WTC11 (cell line): ENCODE measurements around the gene SPAG5. TPM values are rescaled to one million over a fixed set of nuclear protein-coding genes. Genes with fewer than 3 reads are reported as not detected.

Experiments used
- ATAC-seq: fragments of 200-7000 bp; cut with Tn5 transposase; 2 replicates; pipeline ENCODE4 v1.10.0; 2021; ENCODE audit warnings: mild to moderate bottlenecking, moderate library complexity
- CTCF ChIA-PET: fragments of 300-600 bp; sonication (Branson Sonifier 250); formaldehyde crosslinking; loops from one replicate; lab custom pipeline; 2021; ENCODE audit warnings: antibody characterized with exemption; lab: Charles Lee
- POLR2A ChIA-PET: fragments of 350-600 bp; sonication (Branson Sonifier 250); formaldehyde crosslinking; loops from one replicate; lab custom pipeline; 2021; ENCODE audit warnings: antibody characterized with exemption; lab: Charles Lee
- DNase-seq: peaks from one replicate; pipeline ENCODE4 v3.0.0; 2021; ENCODE audit warnings: low spot score
- H3K27ac Mint-ChIP-seq: 2 replicates; pipeline ENCODE4 v1.8.0; 2021; ENCODE audit warnings: mixed read lengths
- H3K27me3 Mint-ChIP-seq: 2 replicates; pipeline ENCODE4 v1.8.0; 2021; ENCODE audit warnings: low read depth, mild to moderate bottlenecking, moderate library complexity, mixed read lengths
- H3K36me3 Mint-ChIP-seq: 2 replicates; pipeline ENCODE4 v1.8.0; 2021; ENCODE audit warnings: mixed read lengths
- H3K4me1 Mint-ChIP-seq: 2 replicates; pipeline ENCODE4 v1.8.0; 2022; ENCODE audit warnings: mixed read lengths
- H3K4me3 Mint-ChIP-seq: 2 replicates; pipeline ENCODE4 v1.8.0; 2021; ENCODE audit warnings: mild to moderate bottlenecking, moderate library complexity, mixed read lengths
- H3K9me3 Mint-ChIP-seq: 2 replicates; pipeline ENCODE4 v1.8.0; 2021; ENCODE audit warnings: mixed read lengths
- ARID4B ChIP-seq: sonication (generic); formaldehyde crosslinking; IDR thresholded peaks from 2 replicates; pipeline ENCODE4 v1.8.0; 2023; ENCODE audit warnings: missing genetic modification reagents, mild to moderate bottlenecking, borderline replicate concordance
- ATF1 ChIP-seq: sonication (generic); formaldehyde crosslinking; IDR thresholded peaks from 2 replicates; pipeline ENCODE4 v1.8.1; 2023; ENCODE audit warnings: mild to moderate bottlenecking, moderate library complexity, missing genetic modification reagents
- CDX4 ChIP-seq: fragments of 250-450 bp; sonication (Bioruptor Pico); IDR thresholded peaks from 2 replicates; pipeline ENCODE4 v1.9.0; 2021; ENCODE audit warnings: moderate library complexity, mild to moderate bottlenecking, inconsistent platforms, borderline replicate concordance
- E2F1 ChIP-seq: sonication (generic); formaldehyde crosslinking; IDR thresholded peaks from 2 replicates; pipeline ENCODE4 v1.8.0; 2022; ENCODE audit warnings: mild to moderate bottlenecking, missing genetic modification reagents
- E2F4 ChIP-seq: sonication (generic); formaldehyde crosslinking; IDR thresholded peaks from 2 replicates; pipeline ENCODE4 v1.8.1; 2022; ENCODE audit warnings: low read depth, mild to moderate bottlenecking, moderate library complexity, missing genetic modification reagents, borderline replicate concordance
- FOXJ3 ChIP-seq: sonication (generic); formaldehyde crosslinking; IDR thresholded peaks from 2 replicates; pipeline ENCODE4 v1.9.0; 2021; ENCODE audit warnings: missing genetic modification reagents, mild to moderate bottlenecking, borderline replicate concordance
- HMGXB4 ChIP-seq: sonication (generic); formaldehyde crosslinking; IDR thresholded peaks from 2 replicates; pipeline ENCODE4 v1.8.1; 2023; ENCODE audit warnings: mild to moderate bottlenecking, moderate library complexity, missing genetic modification reagents
- USF1 ChIP-seq: sonication (generic); formaldehyde crosslinking; IDR thresholded peaks from 2 replicates; pipeline ENCODE4 v1.8.0; 2022; ENCODE audit warnings: mild to moderate bottlenecking, missing genetic modification reagents
- ZMAT4 ChIP-seq: fragments of 250-450 bp; sonication (Bioruptor Pico); IDR thresholded peaks from 2 replicates; pipeline ENCODE4 v1.9.0; 2021; ENCODE audit warnings: mild to moderate bottlenecking
- ZNF219 ChIP-seq: sonication (generic); formaldehyde crosslinking; IDR thresholded peaks from 2 replicates; pipeline ENCODE4 v1.8.0; 2023; ENCODE audit warnings: missing genetic modification reagents, mild to moderate bottlenecking, borderline replicate concordance
- ZNF423 ChIP-seq: fragments of 250-450 bp; sonication (Bioruptor Pico); IDR thresholded peaks from 2 replicates; pipeline ENCODE4 v2.1.2; 2022; ENCODE audit warnings: mild to moderate bottlenecking, moderate library complexity
- ZSCAN18 ChIP-seq: fragments of 250-450 bp; sonication (Bioruptor Pico); IDR thresholded peaks from 2 replicates; pipeline ENCODE4 v2.1.2; 2022; ENCODE audit warnings: mild to moderate bottlenecking, moderate library complexity
- total RNA-seq: library from RNA; stranded (reverse); gene quantifications from 3 replicates; pipeline ENCODE4 v1.2.3, GENCODE V29; 2021

The SPAG5 gene
- total RNA-seq, 1 experiment from 2014 or later: 146 TPM

GRCh38 chr17:28545787-28546415 is 52.9 kb downstream of the SPAG5 start (continued):
- TF ChIP-seq E2F4 (no peak), ARID4B (CRISPR knock-in tag) (no peak), ZNF219 (CRISPR knock-in tag) (no peak), ATF1 (CRISPR knock-in tag) (no peak), ZMAT4 (CRISPR knock-in tag) (no peak)
- TF ChIP-seq, all 79 proteins: peak for 0

GRCh38 chr17:28545141-28545503 is 53.7 kb downstream of the SPAG5 start:
- POLR2A ChIA-PET: interaction anchor here (1.2 kb wide), 1 partner anchor 9 kb away, joined by 3 read pairs; no protein-coding TSS in a partner anchor
- DNase-seq: no peak
- H3K36me3 Mint-ChIP-seq: no peaks in the 10 kb centered on the region
- H3K27ac Mint-ChIP-seq: peak overlapping the region; percentile 38
- peaks cover 25% of the 10 kb centered on the region for H3K4me1 Mint-ChIP-seq
- CTCF ChIA-PET: interaction anchor here (0.8 to 5.2 kb wide), 3 partner anchors 31 to 129 kb away, joined by 3 to 26 read pairs (median 4); partner anchors contain the start of gene ALDOC
- TF ChIP-seq E2F1 (no peak), ATF1 (CRISPR knock-in tag) (no peak), HMGXB4 (CRISPR knock-in tag) (no peak), FOXJ3 (CRISPR knock-in tag) (no peak), ZNF423 (CRISPR knock-in tag) (no peak), ZNF219 (CRISPR knock-in tag) (no peak), CDX4 (no peak), ZSCAN18 (no peak), USF1 (CRISPR knock-in tag) (no peak)
- no peaks in the 10 kb centered on the region for H3K9me3 Mint-ChIP-seq
- no peaks in the 10 kb centered on the region for H3K27me3 Mint-ChIP-seq
- no peak for ATAC-seq
- H3K4me3 Mint-ChIP-seq: no peak overlapping the region
